CD1c-positive myeloid dendritic cell (primary cell): ENCODE measurements around the gene POP5.
"Not testable (repeated sequence)": the region's sequence is repeated elsewhere in the genome, so short reads cannot be mapped to it uniquely, and the experiment has no call there.

Experiments used
- DNase-seq: peaks from one replicate; pipeline ENCODE4 v3.0.0-alpha.2; 2016; ENCODE audit errors: extremely low spot score

POP5 gene

GRCh38 chr12:120536064-120536791, 45.0 kb downstream of the POP5 start:
- DNase-seq, result no peak

DNA sequence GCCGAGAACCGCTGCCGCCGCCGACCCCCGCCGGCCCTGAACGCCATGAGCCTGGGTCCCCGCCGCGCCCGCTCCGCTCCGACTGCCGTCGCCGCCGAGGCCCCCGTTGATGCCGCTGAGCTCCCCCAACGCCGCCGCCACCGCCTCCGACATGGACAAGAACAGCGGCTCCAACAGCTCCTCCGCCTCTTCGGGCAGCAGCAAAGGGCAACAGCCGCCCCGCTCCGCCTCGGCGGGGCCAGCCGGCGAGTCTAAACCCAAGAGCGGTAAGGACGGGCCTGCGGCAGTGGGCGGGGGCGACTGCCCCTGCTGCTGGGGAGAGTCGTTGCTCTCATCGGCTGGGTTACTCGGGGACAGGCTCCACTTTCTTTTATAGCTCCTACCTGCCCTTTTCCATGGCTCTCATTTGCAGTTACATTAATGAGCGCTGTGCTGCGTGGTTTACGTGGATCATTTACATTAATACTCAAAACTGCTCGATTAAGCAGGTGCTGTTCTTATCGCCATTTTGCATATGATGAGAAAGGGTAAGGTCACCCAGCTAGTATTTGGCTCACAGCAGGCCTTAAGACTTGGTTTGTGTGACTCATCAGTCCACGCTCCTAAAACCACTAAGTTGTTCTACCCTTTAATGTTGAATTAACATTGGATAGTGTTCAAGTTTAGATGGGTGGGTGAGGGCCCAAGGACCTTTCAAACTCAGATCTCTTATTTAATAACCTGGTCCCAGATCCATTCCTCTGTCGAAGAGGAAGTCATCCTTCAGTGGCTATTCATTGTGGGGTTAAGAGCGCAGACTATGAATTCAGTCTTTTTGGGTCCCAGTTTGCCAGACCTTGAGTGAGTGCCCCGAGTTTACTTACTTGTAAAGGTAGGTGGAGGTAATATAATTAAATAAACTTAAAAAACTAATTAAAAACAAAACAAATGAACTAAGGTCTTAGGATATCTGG, 46.2 kb downstream of the POP5 start:
- peak; percentile 48 for DNase-seq

DNA sequence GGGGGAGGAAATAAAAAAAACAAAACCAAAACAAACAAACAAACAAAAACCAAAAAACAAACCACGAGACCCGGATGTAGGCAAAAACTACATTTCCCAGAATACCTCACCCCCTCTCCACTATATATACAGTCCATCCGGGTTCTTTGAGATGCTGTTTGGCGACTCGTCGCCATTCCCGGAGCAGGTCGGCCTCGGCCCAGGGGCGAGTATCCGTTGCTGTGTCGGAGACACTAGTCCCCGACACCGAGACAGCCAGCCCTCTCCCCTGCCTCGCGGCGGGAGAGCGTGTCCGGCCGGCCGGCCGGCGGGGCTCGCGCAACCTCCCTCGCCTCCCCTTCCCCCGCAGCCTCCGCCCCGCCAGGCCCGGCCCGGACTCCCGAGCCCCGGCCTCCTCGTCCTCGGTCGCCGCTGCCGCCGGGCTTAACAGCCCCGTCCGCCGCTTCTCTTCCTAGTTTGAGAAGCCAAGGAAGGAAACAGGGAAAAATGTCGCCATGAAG, 46.9 kb downstream of the POP5 start, which contains the start of gene RNF10:
Gene RNF10 (plus strand): TSS at position 154 of the 500 bp plus-strand sequence. CDS start 456 bp downstream, outside the sequence.
- peak; percentile 96 for DNase-seq

DNA sequence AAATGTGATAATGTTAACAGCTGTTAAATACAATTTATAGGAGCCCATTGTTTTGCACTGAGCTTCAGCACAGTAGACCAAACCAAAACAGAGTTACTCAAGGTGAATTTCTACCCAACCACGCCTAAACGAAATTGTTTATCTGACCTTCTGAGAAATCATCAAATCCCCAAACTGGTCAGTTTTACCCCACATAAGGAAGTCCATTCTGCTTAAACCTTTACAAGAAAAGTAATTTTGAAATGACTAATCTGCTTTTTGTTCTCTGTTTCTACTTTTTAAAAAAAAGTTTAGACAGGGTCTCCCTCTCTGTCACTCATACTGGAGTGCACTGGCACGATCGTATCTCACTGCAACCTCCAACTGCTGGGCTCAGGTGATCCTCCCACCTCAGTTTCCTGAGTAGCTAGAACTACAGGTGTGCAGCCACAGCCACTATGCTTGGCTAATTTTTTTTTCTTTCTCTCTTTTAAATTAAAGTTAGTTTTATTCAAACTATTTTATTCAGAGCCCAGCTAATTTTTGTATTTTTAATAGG, 48.4 kb downstream of the POP5 start:
- no peak for DNase-seq

- not testable (repeated sequence) for DNase-seq
Observed at GRCh38 chr12:120530418-120530761, 50.8 kb downstream of the POP5 start.

DNA sequence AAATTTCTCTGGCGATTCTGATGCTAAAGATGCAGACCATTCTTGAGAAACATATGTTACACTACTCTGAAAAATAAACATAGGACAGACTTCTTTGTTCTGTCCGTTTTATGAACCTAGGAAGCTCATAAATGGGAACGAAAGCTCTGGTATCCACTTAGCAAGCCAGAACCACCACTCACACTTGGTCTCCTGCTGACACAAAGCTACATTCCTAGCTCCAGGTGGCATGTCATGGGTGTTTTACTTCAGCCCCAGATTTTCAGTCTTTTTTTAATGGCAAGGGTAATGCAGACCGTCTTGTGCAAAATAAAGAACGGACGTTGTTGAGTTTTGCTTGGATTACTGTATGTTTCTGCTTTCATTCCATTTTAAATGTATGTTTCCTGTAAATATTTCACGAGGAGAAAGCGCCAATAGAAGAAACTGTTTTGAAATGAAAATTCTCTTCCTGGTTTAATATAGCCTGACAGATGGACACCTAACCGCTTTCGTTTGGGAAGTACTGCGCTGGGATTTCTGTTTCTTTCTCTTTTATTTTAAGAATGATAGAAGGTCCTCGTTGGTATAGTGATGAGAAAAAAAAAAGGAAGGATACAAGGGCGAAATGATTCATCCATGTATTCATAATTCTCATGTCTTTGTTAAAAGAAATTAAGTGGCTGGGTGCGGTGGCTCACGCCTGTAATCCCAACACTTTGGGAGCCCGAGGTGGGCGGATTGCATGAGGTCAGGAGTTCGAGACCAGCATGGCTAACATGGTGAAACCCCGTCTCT, 51.4 kb downstream of the POP5 start:
- peak; percentile 77 for DNase-seq

GRCh38 chr12:120528861-120529525, 52.2 kb downstream of the POP5 start, which contains the start of gene COQ5:
Gene COQ5 (minus strand): TSS chr12:120529158. CDS start chr12:120529141, 17 bp downstream.
- DNase-seq, result peak; percentile 89
